Activated T-cell treated with anti-CD3 and anti-CD28 coated beads, Interleukin-2, amount 50 U/mL, for 4 hours (primary cell): ENCODE data around the gene DCST2. TPM values are rescaled to one million over a fixed set of nuclear protein-coding genes. Genes with fewer than 3 reads are reported as not detected.

Experiments
- ATAC-seq, 2 donors: fragments of 200-7000 bp; cut with Tn5 transposase; one replicate each; pipeline ENCODE4 v1.10.0; 2021
- DNase-seq: peaks from one replicate; pipeline ENCODE4 v3.0.0-alpha.2; 2020
- H3K27me3 Mint-ChIP-seq: one replicate; pipeline ENCODE4 v1.8.0; 2021; ENCODE audit warnings: low read depth, mixed read lengths
- H3K36me3 Mint-ChIP-seq: one replicate; pipeline ENCODE4 v1.8.0; 2022; ENCODE audit warnings: mixed read lengths; ENCODE audit not compliant: insufficient read depth
- H3K4me1 Mint-ChIP-seq: one replicate; pipeline ENCODE4 v1.8.0; 2021; ENCODE audit warnings: low read depth, mixed read lengths
- H3K4me3 Mint-ChIP-seq: one replicate; pipeline ENCODE4 v1.8.0; 2021; ENCODE audit warnings: mild to moderate bottlenecking, moderate library complexity, mixed read lengths
- H3K9me3 Mint-ChIP-seq: one replicate; pipeline ENCODE4 v1.8.0; 2021; ENCODE audit warnings: mixed read lengths
- total RNA-seq, 3 donors: library from RNA; stranded (reverse); gene quantifications; one replicate each; pipeline ENCODE4 v1.2.1, GENCODE V29; 2021

The DCST2 gene
- total RNA-seq, 3 donors from 2014 or later, result 0.08 TPM; not detected in 2

DNA sequence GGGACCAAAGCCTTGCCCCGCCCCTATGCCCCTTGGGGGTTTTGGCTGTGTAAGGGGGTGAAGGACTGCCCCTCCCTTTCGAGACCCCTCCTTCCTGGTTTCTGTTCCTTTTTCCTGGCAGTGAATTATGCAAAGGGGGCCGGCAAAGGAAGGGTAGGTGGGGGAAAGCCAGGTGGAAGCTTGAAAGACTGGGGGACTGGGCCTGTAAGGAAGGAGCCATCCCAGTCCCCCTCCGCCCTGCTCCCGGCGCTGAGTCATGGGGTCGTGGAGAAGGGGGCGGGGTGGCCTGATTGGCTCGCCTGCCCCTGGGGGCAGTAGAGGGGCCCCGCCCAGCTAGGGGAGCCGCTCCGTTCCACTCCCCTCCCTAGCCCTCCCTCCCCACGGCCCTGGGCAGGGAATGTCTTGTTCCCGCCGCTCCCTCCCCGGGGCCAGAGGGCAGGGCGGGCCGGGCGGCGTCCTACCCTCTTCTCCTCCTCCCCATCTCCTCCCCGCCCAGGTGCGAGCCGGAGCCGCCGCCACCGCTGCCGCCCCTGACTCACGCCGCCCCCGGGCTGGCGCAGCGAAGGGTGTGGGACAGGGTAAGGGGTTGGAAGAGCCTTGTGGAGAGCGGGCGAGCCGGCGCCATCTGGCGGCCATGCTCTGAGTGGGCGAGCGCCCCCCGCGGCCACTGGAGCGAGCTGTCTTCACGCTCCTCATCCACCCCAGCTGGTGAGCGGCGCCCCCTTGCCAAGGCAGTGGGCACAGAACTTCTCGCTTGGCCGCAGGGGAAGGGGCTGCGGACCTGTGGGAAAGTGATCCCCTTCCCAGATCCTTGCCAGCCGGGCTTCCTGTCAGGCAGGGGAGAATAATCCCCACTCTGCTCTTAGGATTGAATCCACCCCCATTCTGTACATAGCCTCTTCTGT is 16.3 kb downstream of the DCST2 start:
- Mint-ChIP-seq H3K9me3 (no peaks in the 10 kb centered on the region), H3K4me1 (peaks cover 65% of the 10 kb centered on the region), H3K36me3 (no peaks in the 10 kb centered on the region), H3K4me3 (peak overlapping the region; percentile 53), H3K27me3 (no peaks in the 10 kb centered on the region)
- DNase-seq (peak; percentile 92), ATAC-seq (peak; percentile 94)

DNA sequence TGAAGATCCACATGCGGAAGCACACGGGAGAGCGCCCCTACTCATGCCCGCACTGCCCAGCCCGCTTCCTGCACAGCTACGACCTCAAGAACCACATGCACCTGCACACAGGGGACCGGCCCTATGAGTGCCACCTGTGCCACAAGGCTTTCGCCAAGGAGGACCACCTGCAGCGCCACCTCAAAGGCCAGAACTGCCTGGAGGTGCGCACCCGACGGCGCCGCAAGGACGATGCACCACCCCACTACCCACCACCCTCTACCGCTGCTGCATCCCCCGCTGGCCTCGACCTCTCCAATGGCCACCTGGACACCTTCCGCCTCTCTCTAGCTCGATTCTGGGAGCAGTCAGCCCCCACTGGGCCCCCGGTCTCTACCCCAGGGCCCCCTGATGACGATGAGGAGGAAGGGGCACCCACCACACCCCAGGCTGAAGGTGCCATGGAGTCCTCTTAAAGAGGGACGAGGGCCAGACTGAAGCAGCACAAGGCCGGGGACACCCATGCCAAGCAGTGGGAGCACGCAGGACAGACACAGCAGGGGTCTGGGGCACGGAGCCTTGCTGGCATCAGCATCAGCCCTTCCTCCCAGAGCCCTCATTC is 17.2 kb downstream of the DCST2 start:
- Mint-ChIP-seq H3K4me3 (peak overlapping the region; percentile 4), H3K9me3 (no peaks in the 10 kb centered on the region), H3K27me3 (no peaks in the 10 kb centered on the region), H3K36me3 (no peaks in the 10 kb centered on the region), H3K4me1 (peaks cover 71% of the 10 kb centered on the region)
- DNase-seq (no peak), ATAC-seq (no peak)

DNA sequence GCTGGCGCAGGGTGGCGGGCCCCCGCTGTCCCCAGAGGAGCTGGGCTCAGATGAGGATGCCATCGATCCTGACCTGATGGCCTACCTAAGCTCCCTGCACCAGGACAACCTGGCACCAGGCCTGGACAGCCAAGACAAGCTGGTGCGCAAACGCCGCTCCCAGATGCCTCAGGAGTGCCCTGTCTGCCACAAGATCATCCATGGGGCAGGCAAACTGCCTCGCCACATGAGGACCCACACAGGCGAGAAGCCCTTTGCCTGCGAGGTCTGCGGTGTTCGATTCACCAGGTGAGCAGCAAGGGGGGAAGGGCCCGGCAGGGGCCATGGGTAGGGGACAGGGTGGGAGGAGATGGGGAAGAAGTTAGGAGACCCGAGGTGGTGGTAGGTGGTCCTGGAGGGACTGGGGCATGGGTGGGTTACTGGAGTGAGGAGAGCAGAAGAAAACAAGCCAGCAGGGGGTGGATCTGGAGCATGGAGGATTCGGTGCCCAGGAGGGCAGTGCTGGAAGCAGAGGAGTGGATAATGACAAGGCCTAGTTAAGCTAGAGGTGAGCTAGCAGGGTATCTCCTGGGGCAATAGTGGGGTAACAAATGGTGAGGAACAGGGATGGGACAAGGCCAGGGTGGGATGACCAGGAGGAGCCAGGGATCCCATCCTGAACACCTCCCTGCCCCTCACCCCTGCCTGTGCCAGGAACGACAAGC is 17.9 kb downstream of the DCST2 start:
- Mint-ChIP-seq H3K36me3 (no peaks in the 10 kb centered on the region), H3K4me1 (peaks cover 77% of the 10 kb centered on the region), H3K27me3 (no peaks in the 10 kb centered on the region), H3K9me3 (no peaks in the 10 kb centered on the region), H3K4me3 (peak overlapping the region; percentile 4)
- no peak for DNase-seq
- ATAC-seq, result no peak

DNA sequence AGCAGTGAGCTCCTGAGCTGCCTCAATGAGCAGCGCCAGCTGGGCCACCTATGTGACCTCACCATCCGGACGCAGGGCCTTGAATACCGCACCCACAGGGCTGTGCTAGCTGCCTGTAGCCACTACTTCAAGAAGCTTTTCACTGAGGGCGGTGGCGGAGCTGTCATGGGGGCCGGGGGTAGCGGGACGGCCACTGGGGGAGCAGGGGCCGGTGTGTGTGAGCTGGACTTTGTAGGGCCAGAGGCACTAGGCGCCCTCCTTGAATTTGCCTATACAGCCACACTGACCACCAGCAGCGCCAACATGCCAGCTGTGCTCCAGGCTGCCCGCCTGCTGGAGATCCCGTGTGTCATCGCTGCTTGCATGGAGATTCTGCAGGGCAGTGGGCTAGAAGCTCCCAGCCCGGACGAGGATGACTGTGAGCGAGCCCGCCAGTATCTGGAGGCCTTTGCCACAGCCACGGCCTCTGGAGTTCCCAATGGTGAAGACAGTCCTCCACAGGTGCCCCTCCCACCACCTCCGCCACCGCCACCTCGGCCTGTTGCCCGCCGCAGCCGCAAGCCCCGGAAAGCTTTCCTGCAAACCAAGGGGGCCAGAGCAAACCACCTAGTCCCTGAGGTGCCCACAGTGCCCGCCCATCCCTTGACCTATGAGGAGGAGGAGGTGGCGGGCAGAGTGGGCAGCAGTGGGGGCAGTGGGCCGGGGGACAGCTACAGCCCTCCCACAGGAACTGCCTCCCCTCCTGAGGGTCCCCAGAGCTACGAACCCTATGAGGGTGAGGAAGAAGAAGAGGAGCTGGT is 18.7 kb downstream of the DCST2 start:
- DNase-seq (no peak), ATAC-seq (no peak)
- no peaks in the 10 kb centered on the region for H3K27me3 Mint-ChIP-seq
- H3K4me1 Mint-ChIP-seq, result peaks cover 81% of the 10 kb centered on the region
- H3K4me3 Mint-ChIP-seq, result no peak overlapping the region
- H3K9me3 Mint-ChIP-seq, result no peaks in the 10 kb centered on the region
- no peaks in the 10 kb centered on the region for H3K36me3 Mint-ChIP-seq

DNA sequence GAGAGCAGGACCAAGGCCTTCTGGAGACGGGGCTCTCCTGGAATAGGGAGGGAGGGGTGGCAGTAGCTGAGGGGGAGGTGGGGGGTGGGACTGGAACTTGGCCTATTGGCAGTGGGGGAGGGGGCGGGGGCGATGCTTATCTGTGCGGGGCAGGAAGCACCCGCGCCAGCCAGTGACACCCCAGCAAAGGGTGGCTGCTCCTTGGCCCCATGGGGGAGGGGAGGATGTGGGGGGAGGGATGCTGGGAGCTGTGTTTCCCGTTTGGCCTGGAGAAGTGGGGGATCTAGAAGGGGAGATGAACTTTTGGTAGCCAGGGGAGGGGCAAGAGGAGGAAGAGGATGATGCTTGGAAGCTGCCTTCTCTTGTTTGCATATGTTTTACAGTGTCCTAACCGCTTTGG is 19.9 kb downstream of the DCST2 start:
- Mint-ChIP-seq H3K4me1 (peaks cover 75% of the 10 kb centered on the region), H3K27me3 (no peaks in the 10 kb centered on the region), H3K36me3 (no peaks in the 10 kb centered on the region), H3K4me3 (peak overlapping the region; percentile 51), H3K9me3 (no peaks in the 10 kb centered on the region)
- ATAC-seq (no peak), DNase-seq (no peak)

- Mint-ChIP-seq H3K27me3 (no peaks in the 10 kb centered on the region), H3K36me3 (no peaks in the 10 kb centered on the region), H3K4me1 (peaks cover 79% of the 10 kb centered on the region), H3K4me3 (peak overlapping the region; percentile 51), H3K9me3 (no peaks in the 10 kb centered on the region)
- no peak for DNase-seq
- ATAC-seq, result no peak
Measured at GRCh38 chr1:155012776-155013602, 20.6 kb downstream of the DCST2 start.

GRCh38 chr1:155012026-155012546 is 21.5 kb downstream of the DCST2 start:
- Mint-ChIP-seq H3K36me3 (no peaks in the 10 kb centered on the region), H3K4me1 (peaks cover 75% of the 10 kb centered on the region), H3K4me3 (peak overlapping the region; percentile 51), H3K27me3 (no peaks in the 10 kb centered on the region), H3K9me3 (no peaks in the 10 kb centered on the region)
- DNase-seq (no peak), ATAC-seq (no peak)

GRCh38 chr1:155011437-155012025 is 22.1 kb downstream of the DCST2 start:
- Mint-ChIP-seq H3K36me3 (peaks cover 1% of the 10 kb centered on the region), H3K9me3 (no peaks in the 10 kb centered on the region), H3K27me3 (no peaks in the 10 kb centered on the region), H3K4me3 (peak overlapping the region; percentile 86), H3K4me1 (peaks cover 75% of the 10 kb centered on the region)
- no peak for ATAC-seq
- no peak for DNase-seq

GRCh38 chr1:155011004-155011416 is 22.6 kb downstream of the DCST2 start:
- Mint-ChIP-seq H3K4me1 (peaks cover 75% of the 10 kb centered on the region), H3K9me3 (no peaks in the 10 kb centered on the region), H3K36me3 (peaks cover 1% of the 10 kb centered on the region), H3K4me3 (peak overlapping the region; percentile 86), H3K27me3 (no peaks in the 10 kb centered on the region)
- ATAC-seq (no peak), DNase-seq (no peak)

- Mint-ChIP-seq H3K4me1 (peaks cover 75% of the 10 kb centered on the region), H3K27me3 (no peaks in the 10 kb centered on the region), H3K9me3 (no peaks in the 10 kb centered on the region), H3K4me3 (peak overlapping the region; percentile 86), H3K36me3 (peaks cover 1% of the 10 kb centered on the region)
- ATAC-seq, result no peak
- no peak for DNase-seq
Measured at GRCh38 chr1:155010211-155010918, 23.2 kb downstream of the DCST2 start.

GRCh38 chr1:155009742-155010141 is 23.8 kb downstream of the DCST2 start:
- H3K4me3 Mint-ChIP-seq, result peak overlapping the region; percentile 86
- ATAC-seq (no peak), DNase-seq (no peak)
- no peaks in the 10 kb centered on the region for H3K9me3 Mint-ChIP-seq
- no peaks in the 10 kb centered on the region for H3K27me3 Mint-ChIP-seq
- peaks cover 75% of the 10 kb centered on the region for H3K4me1 Mint-ChIP-seq
- peaks cover 1% of the 10 kb centered on the region for H3K36me3 Mint-ChIP-seq

DNA sequence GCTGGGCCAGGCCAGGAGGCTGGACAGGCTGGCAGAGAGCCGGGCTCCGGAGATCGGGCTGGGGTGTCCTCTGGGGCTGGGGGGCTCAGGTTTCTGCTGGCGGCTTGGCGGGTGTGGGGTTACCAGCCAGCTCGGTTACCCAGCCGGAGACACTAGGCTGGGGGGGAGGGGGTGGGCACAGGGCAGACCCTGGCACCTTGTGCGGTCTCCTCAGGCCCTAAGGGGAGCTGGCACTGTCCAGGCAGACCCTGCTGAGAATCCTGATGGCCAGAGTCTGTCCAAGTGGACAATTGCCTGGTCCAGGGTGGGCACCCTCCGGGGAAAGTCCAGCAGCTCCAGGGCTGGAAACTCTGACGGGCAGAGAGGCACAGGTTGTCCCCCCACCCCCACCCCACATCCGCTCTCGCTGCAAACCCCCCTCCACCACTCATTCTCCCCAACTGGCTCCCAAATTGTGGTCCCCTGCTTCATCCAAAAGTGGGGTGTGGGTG is 24.3 kb downstream of the DCST2 start:
- DNase-seq (no peak), ATAC-seq (no peak)
- no peaks in the 10 kb centered on the region for H3K9me3 Mint-ChIP-seq
- H3K4me1 Mint-ChIP-seq, result peaks cover 75% of the 10 kb centered on the region
- H3K4me3 Mint-ChIP-seq, result peak overlapping the region; percentile 86
- peaks cover 1% of the 10 kb centered on the region for H3K36me3 Mint-ChIP-seq
- no peaks in the 10 kb centered on the region for H3K27me3 Mint-ChIP-seq
